ENCODE measurements around the gene SLC39A7. TPM values are rescaled to one million over a fixed set of nuclear protein-coding genes. Genes with fewer than 3 reads are reported as not detected.

Gene SLC39A7
- total RNA-seq, 1 experiment from 2014 or later = 118 TPM

DNA sequence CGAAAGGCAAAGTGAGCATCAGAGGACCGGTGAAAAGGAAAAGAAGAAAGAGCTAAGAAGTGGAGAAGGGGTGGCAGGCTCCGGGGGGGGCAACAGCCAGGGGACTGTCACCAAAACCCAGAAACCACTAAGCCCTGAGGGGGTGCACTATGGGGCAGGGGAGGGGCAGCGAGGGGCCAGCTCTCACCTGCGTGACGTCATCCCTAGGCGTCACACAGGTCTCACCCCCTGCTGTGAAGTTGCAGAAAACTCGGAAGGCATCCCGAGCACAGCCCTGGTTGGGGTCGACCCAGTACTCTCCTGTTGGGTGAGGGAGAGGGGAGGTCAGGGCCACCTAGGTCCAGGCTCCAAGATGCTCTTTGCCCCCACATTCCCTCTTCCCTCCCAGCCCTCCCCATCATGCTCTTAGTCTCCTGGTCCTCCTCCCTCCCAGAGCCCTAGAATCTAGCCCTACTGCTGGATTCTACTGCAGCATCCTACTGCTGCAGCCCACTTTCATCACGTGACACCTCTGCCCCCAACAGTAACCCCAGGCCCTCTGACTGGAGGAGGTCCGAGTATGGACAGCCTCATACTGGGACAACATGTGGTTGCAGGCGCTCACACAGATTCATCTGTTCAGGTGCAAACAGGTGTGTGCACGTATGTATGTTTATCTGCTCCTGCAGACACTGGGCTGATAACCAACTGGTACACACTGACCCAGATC is 35.8 kb upstream of the SLC39A7 start:
- peaks cover 6% of the 10 kb centered on the region for H3K36me3 Mint-ChIP-seq (ENCODE audit: insufficient read depth, unreplicated experiment)
- intact Hi-C loops (cut with micrococcal nuclease) = loop anchor here (5.0 kb wide), 1 partner anchor 43 kb away; no protein-coding TSS in a partner anchor

DNA sequence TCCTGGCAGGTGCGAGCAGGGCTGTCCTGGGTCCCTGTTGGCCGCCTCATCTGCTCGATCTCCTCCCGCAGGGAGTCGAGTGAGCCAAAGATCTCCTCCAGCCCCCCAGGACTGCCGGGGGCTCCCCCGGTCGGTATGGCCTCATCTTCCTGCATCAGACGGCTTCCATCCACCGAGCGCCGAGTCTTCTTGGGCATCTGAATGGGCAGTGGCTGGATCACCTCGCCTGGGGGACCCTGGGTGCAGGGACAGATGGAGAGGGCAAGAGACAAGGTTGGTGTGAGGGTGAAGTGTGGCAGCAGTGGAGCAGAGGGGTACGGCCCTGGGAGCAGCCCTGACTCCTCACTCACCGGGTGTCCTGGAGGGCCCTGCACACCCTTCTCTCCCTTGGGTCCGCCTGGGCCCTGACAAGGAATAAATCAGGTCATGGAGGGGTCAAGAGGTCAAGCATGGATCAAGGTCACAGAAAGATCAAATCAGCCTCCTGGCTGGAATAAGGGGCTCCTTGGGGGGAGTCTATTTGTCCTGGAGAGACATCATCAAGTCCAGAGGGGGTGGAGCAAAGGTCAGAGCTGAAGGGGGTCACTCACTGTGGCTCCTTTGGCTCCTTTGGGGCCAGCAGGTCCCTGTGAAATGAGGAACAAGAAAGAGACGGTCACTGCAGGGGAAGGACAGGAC is 34.9 kb upstream of the SLC39A7 start:
- ChIA-PET CTCF (interaction anchor here (0.6 to 2.6 kb wide), 4 partner anchors 7 to 184 kb away, joined by 3 to 16 read pairs (median 6); no protein-coding TSS in a partner anchor), POLR2A (no interaction called here)
- H3K4me3 Mint-ChIP-seq (ENCODE audit: unreplicated experiment) = no peak overlapping the region
- intact Hi-C loops (cut with micrococcal nuclease) = no loop called here
- H3K9me3 Mint-ChIP-seq (ENCODE audit: unreplicated experiment) = no peaks in the 10 kb centered on the region
- H3K27ac Mint-ChIP-seq (ENCODE audit: low read depth, unreplicated experiment) = no peak overlapping the region
- TF ChIP-seq, protein P1, sequence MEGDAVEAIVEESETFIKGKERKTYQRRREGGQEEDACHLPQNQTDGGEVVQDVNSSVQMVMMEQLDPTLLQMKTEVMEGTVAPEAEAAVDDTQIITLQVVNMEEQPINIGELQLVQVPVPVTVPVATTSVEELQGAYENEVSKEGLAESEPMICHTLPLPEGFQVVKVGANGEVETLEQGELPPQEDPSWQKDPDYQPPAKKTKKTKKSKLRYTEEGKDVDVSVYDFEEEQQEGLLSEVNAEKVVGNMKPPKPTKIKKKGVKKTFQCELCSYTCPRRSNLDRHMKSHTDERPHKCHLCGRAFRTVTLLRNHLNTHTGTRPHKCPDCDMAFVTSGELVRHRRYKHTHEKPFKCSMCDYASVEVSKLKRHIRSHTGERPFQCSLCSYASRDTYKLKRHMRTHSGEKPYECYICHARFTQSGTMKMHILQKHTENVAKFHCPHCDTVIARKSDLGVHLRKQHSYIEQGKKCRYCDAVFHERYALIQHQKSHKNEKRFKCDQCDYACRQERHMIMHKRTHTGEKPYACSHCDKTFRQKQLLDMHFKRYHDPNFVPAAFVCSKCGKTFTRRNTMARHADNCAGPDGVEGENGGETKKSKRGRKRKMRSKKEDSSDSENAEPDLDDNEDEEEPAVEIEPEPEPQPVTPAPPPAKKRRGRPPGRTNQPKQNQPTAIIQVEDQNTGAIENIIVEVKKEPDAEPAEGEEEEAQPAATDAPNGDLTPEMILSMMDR (IDR thresholded peaks at IDR 0.05; ENCODE audit: unreplicated experiment) = no peak
- no peak for DNase-seq (ENCODE audit: unreplicated experiment)
- peaks cover 12% of the 10 kb centered on the region for H3K27me3 Mint-ChIP-seq (ENCODE audit: insufficient read depth, unreplicated experiment)
- no TSS peak for BruUV-seq (replicated peaks)
- H3K36me3 Mint-ChIP-seq (ENCODE audit: insufficient read depth, unreplicated experiment) = peaks cover 6% of the 10 kb centered on the region
- peaks cover 12% of the 10 kb centered on the region for H3K4me1 Mint-ChIP-seq (ENCODE audit: insufficient read depth, unreplicated experiment)

More for the DNA sequence above, 35.8 kb upstream of the SLC39A7 start:
- CTCF ChIA-PET = interaction anchor here (0.6 to 2.6 kb wide), 6 partner anchors 8 to 234 kb away, joined by 3 to 16 read pairs (median 4); no protein-coding TSS in a partner anchor
- POLR2A ChIA-PET = no interaction called here
- Mint-ChIP-seq H3K4me1 (ENCODE audit: insufficient read depth, unreplicated experiment) (peaks cover 12% of the 10 kb centered on the region), H3K27ac (ENCODE audit: low read depth, unreplicated experiment) (no peak overlapping the region), H3K27me3 (ENCODE audit: insufficient read depth, unreplicated experiment) (peaks cover 12% of the 10 kb centered on the region), H3K9me3 (ENCODE audit: unreplicated experiment) (no peaks in the 10 kb centered on the region), H3K4me3 (ENCODE audit: unreplicated experiment) (no peak overlapping the region)
- no peak for DNase-seq (ENCODE audit: unreplicated experiment)
- BruUV-seq (replicated peaks) = no TSS peak
- TF ChIP-seq, protein P1 (IDR thresholded peaks at IDR 0.05; ENCODE audit: unreplicated experiment) = no peak

DNA sequence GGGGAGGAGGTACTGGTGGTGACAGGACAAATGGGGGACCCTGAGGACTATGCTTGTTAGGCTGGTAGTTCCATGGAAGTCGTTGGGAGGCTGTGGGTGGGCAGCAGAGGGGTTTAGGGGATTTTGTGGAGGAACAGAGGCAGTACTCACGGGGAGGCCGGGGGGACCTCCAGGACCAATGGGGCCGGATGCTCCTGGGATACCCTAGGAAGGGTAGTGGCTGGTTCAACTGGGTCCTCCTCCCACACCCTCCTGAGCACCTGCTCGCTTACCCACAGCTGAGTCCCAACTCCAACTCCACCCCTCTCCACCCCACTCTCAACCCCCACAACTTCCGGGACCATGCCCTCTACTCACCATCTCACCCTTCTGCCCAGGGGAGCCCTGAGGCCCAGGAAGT is 34.3 kb upstream of the SLC39A7 start:
- Mint-ChIP-seq H3K27ac (ENCODE audit: low read depth, unreplicated experiment) (no peak overlapping the region), H3K4me1 (ENCODE audit: insufficient read depth, unreplicated experiment) (peaks cover 9% of the 10 kb centered on the region), H3K27me3 (ENCODE audit: insufficient read depth, unreplicated experiment) (peaks cover 12% of the 10 kb centered on the region), H3K9me3 (ENCODE audit: unreplicated experiment) (no peaks in the 10 kb centered on the region), H3K36me3 (ENCODE audit: insufficient read depth, unreplicated experiment) (peaks cover 6% of the 10 kb centered on the region), H3K4me3 (ENCODE audit: unreplicated experiment) (no peak overlapping the region)
- ChIA-PET POLR2A (no interaction called here), CTCF (no interaction called here)
- intact Hi-C loops (cut with micrococcal nuclease) = no loop called here
- BruUV-seq (replicated peaks) = no TSS peak
- TF ChIP-seq, protein P1 (IDR thresholded peaks at IDR 0.05; ENCODE audit: unreplicated experiment) = no peak
- no peak for DNase-seq (ENCODE audit: unreplicated experiment)

DNA sequence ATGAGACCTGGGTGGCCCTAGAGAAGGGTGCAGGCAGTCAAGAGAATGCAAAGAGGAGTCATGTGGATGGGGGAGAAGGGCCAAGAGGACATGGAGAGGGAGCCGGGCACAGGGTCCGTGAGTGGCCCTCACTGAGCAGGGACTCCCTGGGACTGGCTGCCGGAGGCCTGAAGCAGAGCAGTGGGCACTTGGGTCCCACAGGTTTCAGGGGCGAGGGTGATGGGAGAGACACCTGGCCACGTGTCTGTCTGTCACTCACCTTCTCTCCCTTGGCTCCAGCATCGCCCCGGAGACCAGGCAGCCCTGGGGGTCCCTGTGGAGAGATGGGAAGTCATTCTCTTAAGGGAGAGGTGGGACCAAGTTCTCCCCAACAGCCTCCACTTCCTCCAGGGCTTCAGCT is 33.9 kb upstream of the SLC39A7 start:
- no TSS peak for BruUV-seq (replicated peaks)
- TF ChIP-seq, protein P1 (IDR thresholded peaks at IDR 0.05; ENCODE audit: unreplicated experiment) = no peak
- intact Hi-C loops (cut with micrococcal nuclease) = no loop called here
- Mint-ChIP-seq H3K27ac (ENCODE audit: low read depth, unreplicated experiment) (no peak overlapping the region), H3K36me3 (ENCODE audit: insufficient read depth, unreplicated experiment) (peaks cover 6% of the 10 kb centered on the region), H3K4me1 (ENCODE audit: insufficient read depth, unreplicated experiment) (peaks cover 5% of the 10 kb centered on the region), H3K4me3 (ENCODE audit: unreplicated experiment) (no peak overlapping the region), H3K9me3 (ENCODE audit: unreplicated experiment) (no peaks in the 10 kb centered on the region), H3K27me3 (ENCODE audit: insufficient read depth, unreplicated experiment) (peaks cover 12% of the 10 kb centered on the region)
- CTCF ChIA-PET = no interaction called here
- POLR2A ChIA-PET = no interaction called here
- no peak for DNase-seq (ENCODE audit: unreplicated experiment)

All from MCF 10A (cell line).